Right renal pelvis (tissue), 4 donors: ENCODE data around the gene ABCC4. TPM values are rescaled to one million over a fixed set of nuclear protein-coding genes. Genes with fewer than 3 reads are reported as not detected.

Experiments
- DNase-seq, 4 donors: peaks; one replicate each; pipeline ENCODE4 v3.0.0-alpha.2; 2013; ENCODE audit warnings: low read depth in 4 of 4, low spot score in 3 of 4, missing footprints in 1 of 4
- polyA plus RNA-seq, 4 donors: library from polyadenylated mRNA; unstranded; fragments of 120-200 nt; gene quantifications; one replicate each; pipeline ENCODE4 v1.2.1, GENCODE V29; 2013; ENCODE audit not compliant: insufficient read length in 4 of 4

Gene ABCC4
- polyA plus RNA-seq, 4 donors = 19.3 to 24.0 (median 22.4) TPM

DNA sequence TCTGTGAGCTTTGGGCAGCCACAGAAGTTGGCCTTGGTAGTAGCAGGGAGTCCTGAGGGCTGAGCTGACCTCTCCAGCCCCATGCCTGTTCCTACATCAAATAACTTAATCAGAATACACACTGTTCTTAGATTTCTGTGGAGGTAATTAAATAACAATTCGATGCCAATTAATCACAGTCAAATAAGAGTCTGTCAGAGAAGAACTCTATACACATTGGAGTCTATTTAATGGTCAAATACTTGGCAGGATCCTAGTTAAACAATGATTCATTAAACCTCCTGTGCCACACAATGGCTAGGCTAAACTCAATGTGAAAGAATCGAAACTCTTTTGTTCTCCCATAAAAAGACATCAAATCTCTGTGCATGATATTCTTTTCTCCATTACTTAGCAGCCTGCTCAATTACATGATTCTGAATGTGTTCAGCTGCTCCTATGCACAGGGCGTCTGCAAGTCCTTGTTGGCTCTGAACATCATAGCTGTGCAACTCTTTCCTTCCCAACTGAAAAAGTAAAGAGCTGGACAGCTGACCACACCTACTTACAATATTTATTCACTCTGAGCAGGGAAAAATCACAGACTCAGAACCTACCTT lies 173.1 kb downstream of the ABCC4 start:
- no peak for DNase-seq

DNA sequence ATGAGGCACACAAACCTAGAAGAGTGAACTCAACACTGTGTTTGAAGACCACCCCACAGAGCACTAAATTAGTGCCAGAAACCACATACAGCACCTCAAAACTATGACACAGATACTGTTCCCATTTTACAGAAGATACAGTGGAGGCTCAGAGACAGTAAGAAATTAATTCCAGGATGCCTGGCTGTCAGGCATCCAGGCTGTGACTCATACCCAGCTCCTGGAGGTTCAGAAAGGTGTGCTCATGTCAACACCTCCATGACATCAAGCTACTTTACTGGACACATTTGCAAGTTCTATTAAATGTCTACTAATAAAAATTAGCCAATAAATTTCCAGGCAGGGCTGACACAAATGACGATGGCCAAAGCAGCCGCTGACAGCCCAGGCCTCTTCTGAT lies 176.3 kb downstream of the ABCC4 start:
- no peak for DNase-seq

DNA sequence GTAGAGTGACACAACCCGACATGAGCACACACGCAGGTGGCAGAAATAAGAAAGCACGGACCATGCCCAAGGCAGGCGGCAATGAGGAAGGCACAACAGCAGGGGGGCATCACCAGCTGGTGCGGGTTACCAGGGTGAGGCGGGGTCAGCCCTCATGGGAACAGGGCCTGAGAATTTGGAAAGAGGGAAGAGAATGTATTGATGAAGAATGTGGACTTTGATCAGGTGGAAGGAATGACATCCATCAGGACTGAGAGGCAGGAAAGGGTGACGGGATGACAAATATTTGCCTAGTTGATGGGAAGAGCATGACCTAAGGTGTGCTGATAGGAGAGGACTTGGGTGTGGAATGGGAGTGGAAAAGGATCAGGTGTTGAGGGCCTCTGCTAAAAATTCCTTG lies 177.5 kb downstream of the ABCC4 start:
- DNase-seq = no peak

DNA sequence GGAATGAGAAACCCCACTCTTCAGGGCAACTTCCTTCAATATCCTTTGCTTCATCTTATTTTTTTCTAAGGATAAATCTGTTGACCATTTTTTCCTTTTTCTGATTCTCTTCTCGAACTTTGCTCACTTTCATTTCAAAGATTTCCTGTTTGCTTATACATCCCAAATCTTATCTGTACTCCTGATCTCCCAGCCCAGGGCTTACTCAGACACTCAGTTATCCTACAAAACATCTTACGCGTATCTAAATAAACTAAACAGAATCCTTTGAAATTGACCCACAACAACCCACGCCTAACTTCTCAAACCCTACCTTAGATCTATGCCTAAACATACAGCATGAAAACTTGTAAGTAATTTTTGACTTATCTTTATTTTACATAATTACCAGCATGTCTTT lies 179.2 kb downstream of the ABCC4 start:
- no peak for DNase-seq

DNA sequence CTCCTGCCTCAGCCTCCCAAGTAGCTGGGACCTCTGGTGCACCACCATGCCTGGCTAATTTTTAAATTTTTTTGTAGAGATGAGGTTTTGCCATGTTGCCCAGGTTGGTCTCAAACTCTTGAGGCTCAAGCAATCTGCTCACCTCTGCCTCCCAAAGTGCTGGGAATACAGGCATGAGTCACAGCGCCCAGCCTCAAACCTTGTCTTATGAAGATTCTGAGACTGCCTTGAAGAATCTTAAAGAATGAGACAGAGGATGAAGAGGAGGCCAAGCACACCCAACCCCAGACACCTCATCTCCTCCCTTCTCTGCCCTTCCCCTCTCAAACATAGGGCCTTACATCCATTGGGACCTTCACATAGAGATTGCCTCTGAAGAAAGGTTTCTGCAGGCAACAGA lies 179.7 kb downstream of the ABCC4 start:
- DNase-seq = no peak

DNA sequence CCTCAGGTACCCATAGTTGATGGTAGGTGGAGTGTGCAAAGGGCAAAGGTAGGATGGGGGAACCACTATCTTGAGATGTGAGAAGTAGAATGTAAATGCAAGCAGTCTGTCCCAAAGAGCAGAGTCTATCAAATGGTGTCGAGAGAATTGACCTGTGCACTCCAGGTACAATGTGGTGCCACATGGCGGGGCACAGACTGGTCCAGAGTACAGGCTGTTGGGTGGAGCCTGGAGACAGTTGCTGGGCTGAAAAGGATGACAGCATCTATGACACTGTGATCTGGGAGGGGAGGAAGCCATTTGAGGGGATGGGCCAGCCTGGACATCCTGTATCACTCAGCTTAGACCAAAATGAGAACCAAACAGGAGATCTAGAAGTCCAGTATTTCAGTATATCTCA lies 180.6 kb downstream of the ABCC4 start:
- DNase-seq = no peak

DNA sequence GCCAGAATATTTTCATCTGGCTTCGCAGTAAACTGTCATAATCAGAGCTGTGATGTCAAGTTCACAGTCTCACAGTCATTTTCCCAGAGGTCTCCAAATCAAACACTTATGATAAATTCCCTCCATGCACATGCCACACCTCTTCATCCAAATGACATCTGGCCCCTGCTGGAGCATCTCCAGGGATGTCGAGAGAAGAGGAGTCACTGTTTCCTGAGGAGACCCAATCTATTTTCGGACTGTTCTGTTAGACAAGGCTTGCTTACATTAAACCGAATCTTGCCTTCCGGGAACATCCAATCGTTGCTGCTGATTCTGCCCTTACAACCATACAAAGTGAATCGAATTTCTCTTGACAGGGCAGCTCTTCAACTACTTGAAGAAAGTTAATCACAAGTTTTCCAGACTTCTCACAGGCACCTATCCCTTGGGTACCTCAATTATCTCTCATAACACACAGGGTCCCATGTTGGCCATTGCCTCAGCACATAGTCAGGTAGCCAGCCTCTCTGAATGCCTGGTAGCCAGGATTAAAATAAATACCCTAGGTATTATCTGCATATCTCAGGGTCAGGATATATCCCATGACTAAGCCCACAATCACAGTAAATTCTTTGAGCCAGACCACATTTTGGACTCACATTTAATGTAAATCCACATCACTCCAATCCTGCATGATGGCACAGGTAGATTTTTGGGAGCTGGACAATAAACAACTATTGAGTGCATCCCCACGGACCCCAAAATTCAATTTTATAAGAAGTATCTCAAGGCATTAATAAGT lies 182.5 kb downstream of the ABCC4 start:
- no peak for DNase-seq

DNA sequence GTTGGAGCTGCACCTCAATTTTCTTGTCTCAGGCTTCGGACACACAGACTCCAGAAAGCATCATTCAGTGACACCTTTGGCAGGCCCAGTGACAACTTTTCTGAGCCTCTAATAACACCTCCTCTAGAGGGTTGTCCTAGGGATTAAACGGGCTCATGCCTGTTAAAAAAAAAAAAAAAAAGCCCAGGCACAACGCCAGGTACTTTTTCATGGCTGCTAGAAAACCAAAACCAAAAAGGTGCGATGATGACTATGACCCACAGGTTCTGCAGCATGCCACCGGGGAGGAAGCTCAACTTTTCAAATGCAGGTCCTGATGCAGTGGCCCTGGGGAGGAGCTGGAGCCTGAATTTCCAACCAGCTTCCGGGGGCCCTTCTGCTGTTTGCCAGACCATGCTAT lies 184.2 kb downstream of the ABCC4 start:
- no peak for DNase-seq

DNA sequence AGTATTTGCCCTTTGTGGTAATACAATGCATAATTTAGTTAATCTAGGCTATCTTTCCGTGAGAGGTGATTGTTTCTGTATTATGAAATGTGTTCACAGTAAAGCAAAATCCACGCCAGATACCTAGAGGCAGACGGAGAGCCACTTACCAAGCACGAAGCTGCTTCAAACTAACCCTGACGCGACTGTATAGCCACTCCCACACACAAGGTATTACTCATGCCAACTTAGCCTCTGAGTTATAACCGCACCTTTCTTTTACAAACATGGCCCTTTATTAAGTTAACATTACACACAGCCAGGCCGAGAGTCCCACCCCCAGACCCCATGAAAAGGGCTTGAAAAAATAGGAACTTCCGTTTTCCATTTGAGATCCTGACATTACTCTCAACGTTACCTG lies 185.7 kb downstream of the ABCC4 start:
- DNase-seq = no peak

DNA sequence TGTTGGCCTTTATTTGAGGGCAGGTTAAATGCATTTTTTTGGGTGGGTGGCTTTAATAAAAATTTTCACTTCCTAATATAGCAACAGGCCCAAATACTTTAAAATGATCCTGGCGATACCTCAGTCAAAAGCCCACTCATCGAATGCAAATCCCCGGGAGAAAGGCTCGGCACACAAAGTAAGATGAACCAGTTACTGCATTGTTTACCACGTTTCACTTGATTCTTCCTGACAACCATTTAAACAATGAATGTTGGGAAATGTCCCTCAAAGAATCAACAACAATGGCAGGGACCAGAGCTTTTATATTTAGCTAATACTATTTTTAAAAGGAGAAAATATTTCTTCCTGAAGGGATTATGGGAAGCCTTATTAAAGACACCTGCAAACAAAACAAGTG lies 187.7 kb downstream of the ABCC4 start:
- no peak for DNase-seq

DNA sequence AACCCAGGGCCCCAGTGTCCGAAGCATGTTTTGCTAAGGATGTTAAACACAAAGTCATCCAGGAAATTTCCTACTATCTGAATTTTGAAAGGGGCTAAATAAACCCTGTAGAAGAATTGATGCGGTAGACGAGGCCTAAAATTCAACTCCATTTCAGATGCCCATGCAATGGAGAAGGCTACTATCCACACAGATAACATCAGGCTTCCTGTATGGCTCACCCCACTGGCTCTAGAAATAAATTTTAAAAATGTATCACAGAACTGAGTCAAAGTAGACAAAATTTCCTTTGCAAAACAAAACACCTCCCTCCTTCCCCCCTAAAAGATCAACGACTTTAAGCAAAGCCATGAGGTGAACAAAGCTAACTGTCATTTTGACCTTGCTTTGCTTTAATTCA lies 188.4 kb downstream of the ABCC4 start:
- DNase-seq = no peak

DNA sequence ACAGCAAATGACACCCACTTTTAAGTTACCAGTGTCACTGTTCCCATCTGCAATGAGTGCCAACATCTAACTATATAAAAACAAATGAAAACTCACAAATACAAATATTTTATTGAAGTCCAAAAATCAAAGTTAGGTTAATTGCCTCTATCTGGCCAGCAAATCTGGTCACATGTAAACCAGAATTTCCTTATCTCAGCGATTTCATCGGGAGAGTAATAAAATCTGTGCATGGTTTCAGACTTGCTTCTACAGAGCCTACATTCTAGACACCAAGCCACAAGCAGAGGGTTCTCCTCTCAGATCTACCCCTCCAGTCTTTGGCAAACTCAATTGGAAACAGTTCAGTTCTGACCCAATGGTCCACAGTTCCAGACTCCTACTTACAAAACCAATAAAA lies 189.6 kb downstream of the ABCC4 start:
- DNase-seq = no peak

DNA sequence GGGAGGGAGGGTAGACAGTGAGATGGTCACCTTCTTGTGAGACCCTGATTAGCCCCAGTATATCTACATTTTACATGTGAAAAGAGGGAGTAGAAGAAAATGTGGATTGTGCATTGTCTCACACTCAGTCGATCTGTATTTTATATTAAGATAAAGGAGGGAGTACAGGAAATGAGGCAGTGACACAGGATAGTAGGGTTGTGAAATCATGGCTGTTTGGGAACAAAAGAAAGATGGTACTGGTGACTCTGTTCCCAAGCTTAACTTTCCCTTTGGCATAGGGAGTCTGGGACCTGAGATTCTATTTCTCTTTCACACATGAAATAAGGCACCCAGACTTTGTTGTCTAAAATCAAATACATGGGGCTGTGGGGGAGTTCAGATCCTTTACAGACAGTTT lies 194.7 kb downstream of the ABCC4 start:
- no peak for DNase-seq

DNA sequence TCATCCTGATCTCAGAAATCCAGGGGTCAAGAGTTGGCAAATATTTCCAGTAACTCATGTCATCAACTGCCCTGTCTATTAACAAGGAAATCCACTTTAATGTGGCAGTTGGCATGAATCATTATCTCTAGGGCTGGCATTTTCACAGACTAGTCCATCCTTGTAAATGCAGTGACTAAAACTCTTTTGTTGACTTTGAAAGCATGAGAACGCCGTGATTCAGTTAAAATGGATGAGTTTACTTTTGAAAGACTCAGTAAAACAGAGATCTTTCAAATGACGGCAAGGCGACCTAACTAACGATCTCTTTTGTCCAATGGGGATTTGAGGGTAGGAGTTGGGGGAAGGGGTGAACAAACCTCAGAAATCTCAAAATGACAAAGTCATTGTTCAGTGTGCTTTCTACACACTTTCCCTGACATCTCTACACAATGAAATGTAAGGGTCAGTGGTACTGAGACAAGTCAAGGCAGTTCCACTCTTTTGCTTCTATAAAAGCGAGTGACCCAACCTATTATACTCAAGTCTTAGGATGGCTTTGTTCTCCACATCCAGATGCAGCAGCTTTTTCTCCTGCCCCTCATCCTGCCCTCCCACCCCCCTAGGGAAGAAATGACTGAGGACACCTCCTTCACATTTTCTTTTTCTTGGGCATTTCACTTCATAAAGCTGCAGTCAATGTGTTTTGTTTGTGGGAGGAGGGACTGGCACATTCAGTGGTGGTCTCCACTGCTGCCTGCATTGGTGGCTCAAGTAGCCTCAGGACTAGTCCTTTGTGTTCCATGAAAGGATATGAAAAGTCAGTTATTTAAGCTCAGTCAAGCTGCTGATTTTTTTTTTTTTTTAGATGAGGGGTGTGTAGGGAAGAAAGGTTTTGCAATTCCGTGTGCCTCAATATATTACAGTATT lies 200.5 kb downstream of the ABCC4 start:
- DNase-seq = no peak

DNA sequence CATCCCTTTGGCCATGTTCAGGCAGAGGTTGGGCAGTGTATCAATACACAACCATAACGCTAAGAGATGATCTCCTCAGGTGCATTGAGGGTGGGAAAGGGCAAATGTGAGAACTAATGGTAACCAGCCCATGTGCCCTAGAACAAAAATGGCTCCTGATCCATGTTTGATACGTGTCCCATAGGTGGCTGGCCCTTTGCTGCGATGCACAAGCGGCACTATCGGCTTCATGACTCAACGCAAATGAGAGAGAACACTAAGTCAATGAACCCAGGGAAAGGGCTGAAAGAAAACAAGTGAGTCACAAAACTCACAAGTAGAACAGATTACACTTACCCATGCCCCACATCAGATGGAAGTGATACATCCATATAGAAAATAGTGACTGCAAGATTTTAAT lies 201.7 kb downstream of the ABCC4 start:
- DNase-seq = no peak

DNA sequence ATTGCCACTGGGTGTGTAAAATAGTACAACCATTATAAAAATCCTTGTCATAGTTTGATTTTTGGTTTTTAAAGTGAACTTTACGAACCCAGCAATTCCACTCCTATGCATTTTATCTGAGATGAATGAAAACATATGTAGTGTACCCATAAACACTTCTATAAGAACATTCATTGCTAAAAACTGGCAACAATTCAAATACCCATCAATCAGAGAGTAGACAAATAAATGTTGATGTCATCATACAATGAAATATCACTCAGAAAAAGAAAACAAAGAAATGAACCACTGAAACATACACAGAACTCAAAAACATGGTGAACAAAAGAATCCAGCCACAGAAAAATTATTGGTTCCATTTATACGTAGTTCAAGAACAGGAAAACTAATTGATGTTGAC lies 202.3 kb downstream of the ABCC4 start:
- DNase-seq = no peak

DNA sequence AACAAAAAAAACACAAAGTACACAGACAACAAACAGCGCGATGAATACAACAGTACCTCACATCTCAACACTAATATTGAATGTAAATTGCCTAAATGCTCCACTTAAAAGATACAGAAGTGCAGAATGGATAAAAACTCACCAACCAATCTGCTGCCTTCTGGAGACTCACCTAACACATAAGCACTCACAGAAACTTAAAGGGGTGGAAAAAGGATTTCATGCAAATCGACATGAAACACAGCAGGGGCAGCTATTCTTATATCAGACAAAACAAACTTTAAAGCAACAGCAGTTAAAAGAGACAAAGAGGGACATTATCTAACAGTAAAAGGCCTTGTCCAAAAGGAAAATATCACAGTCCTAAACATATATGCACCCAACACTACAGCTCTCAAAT lies 209.5 kb downstream of the ABCC4 start:
- no peak for DNase-seq

DNA sequence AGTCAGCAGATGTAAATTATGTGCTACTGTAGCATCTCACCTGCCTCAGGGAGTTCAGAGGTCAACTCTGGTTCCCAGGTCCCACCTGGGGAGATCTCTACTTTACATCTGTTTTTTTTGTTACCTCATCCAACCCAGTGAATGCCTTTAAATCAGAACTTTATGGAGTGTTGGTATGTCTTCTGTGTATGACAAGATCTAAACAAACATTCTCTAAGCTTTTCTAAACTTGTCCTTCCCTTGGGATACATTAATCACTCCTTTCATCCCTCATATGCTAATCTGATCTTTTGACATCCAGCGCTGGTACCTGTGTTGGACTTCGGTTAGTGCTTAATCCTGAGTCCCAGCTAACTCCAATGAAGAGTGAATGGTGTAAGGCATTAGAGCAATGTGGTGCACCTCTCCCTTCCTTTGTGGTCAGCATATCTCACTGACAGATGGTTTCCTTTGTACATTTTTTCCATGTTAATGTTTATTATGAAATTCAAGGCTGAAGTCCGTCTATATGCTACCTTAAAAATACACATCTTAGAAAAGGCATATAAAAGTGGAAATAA lies 213.4 kb downstream of the ABCC4 start:
- DNase-seq = no peak

DNA sequence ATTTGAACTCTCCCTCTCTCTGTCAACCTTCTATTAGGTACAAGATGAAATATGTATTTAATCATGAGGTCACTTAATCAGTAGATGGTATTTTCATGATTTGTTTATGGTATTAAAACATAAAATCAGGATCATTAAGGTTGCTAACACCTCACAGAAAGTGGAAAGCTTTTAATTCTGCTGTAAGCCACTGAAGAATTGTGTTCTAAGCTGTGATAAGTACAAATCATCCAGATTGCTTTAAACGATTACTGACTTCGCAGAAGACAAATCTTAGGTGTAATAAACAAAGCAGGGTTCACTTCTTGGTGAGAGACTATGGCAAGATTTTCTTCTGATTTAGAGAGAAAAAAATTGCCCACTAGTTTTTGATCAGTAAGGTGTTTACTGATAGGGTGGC lies 214.5 kb downstream of the ABCC4 start:
- DNase-seq = no peak

DNA sequence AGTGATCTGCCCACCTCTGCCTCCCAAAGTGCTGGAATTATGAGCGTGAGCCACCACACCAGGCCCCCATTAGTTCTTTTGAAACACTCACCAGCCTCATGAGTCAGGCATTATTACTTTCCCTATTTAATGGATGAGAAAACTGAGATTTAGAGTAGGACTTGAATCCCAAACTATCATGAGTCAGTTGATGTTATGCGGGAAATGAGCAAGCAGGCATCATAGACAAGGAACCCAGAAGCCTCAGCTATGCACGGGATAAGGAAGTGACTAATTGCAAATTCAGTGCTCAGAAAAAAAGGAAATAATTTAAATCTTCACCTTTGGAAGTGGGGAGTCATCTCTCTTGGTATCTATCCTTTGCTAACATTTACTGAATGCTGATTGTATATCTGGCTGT lies 217.5 kb downstream of the ABCC4 start:
- no peak for DNase-seq

DNA sequence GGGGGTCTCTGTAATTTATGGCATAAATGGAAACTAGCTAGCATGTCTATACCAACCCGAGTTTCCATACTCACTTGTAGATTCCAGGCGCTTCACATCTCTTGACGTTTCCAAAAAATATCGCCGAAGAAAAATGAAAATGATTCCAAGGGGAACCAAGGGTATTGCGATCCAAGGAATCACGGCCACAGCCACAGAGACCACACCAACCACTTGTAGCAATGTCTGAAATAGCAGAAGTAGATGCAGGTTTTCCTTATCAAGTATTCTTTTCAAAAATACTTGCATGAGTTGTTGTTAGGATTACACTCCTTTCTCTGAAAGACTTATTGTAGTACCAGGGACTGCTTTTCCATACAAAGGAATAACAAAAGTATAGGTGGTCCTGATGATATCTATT lies 218.2 kb downstream of the ABCC4 start:
- no peak for DNase-seq
